Measurements from ENCODE around the gene GRIN2B.

DNA sequence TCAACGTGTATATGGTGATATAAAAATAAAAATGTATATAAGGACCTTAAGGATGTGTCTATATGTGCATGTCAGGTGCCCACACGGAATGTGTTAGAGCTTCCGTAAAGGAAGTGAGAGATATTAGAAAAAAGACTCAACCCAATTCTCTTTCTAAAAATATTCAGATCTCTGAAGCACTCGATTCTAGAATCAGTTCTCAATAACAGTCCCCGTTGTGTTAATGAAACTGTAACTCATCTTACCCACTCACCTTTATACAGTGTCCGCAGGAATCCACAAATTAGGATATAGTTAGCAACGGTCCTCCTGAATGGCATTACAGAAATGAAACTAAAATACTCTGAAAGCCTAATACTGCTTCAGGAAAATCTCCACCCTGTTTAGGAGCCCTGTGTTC, 29.3 kb downstream of the GRIN2B start:
- TF ChIP-seq CTCF (IDR thresholded peaks at IDR 0.05) (no peak), POLR2A (IDR thresholded peaks at IDR 0.05) (no peak)
